Fibroblast of lung (primary cell): Measurements from ENCODE around the gene BEND7. TPM values are rescaled to one million over a fixed set of nuclear protein-coding genes. Genes with fewer than 3 reads are reported as not detected.

Source experiments
- DNase-seq, 2 donors: peaks; one replicate each; pipeline versions ENCODE4 v3.0.0 to v3.0.0-alpha.2; 2010; ENCODE audit warnings: low read depth in 2 of 2
- H2AFZ ChIP-seq: 2 replicates; pipeline ENCODE4 v1.5.1; 2012; ENCODE audit warnings: low read length, control low read depth, inconsistent platforms
- H3K27ac ChIP-seq: 2 replicates; pipeline ENCODE4 v1.5.1; 2011; ENCODE audit warnings: low read length, control low read depth; ENCODE audit not compliant: insufficient read depth
- H3K27me3 ChIP-seq: 2 replicates; pipeline ENCODE4 v1.5.1; 2011; ENCODE audit warnings: mild to moderate bottlenecking, low read length; ENCODE audit not compliant: control insufficient read depth, insufficient read depth
- H3K36me3 ChIP-seq: 2 replicates; pipeline ENCODE4 v1.5.1; 2011; ENCODE audit warnings: low read length; ENCODE audit not compliant: control insufficient read depth, insufficient read depth
- H3K4me1 ChIP-seq: 2 replicates; pipeline ENCODE4 v1.5.1; 2011; ENCODE audit warnings: low read length; ENCODE audit not compliant: control insufficient read depth, insufficient read depth; ENCODE audit errors: extremely low read depth
- H3K4me2 ChIP-seq: 2 replicates; pipeline ENCODE4 v1.5.1; 2011; ENCODE audit warnings: low read length, control low read depth; ENCODE audit not compliant: insufficient read depth; ENCODE audit errors: extremely low read depth
- H3K4me3 ChIP-seq, 4 experiments: fragments of 200-600 bp in 1 of 4; sonication (generic) in 1 of 4; replicated peaks in 1 of 4; 2 replicates each; pipeline ENCODE4 v1.5.1; 2011 to 2016; ENCODE audit warnings: low read length in 4 of 4, low read depth in 3 of 4, mild to moderate bottlenecking in 3 of 4, control low read depth in 2 of 4, inconsistent platforms in 1 of 4, mixed read lengths in 1 of 4; ENCODE audit not compliant: insufficient read depth in 1 of 4; ENCODE audit errors: control extremely low read depth in 1 of 4
- H3K79me2 ChIP-seq: 2 replicates; pipeline ENCODE4 v1.5.1; 2012; ENCODE audit warnings: mild to moderate bottlenecking, low read length, inconsistent platforms; ENCODE audit not compliant: control insufficient read depth, insufficient read depth
- H3K9ac ChIP-seq: 2 replicates; pipeline ENCODE4 v1.5.1; 2011; ENCODE audit warnings: mild to moderate bottlenecking, low read length, control low read depth; ENCODE audit not compliant: insufficient read depth
- H3K9me3 ChIP-seq: 2 replicates; pipeline ENCODE4 v1.5.1; 2012; ENCODE audit warnings: low read depth, low read length; ENCODE audit not compliant: control insufficient read depth, insufficient read depth
- H4K20me1 ChIP-seq: 2 replicates; pipeline ENCODE4 v1.5.1; 2011; ENCODE audit warnings: low read length; ENCODE audit not compliant: control insufficient read depth, insufficient read depth; ENCODE audit errors: extremely low read depth
- EZH2 ChIP-seq: IDR thresholded peaks from 2 replicates; pipeline ENCODE4 v1.5.1; 2012; ENCODE audit warnings: low read length, control low read depth, mild to moderate bottlenecking; ENCODE audit errors: missing control alignments
- polyA plus RNA-seq, 2 donors: library from polyadenylated mRNA; depleted of rRNA in 1 of 2; stranded (reverse) in 1 of 2; unstranded in 1 of 2; fragments of >200 nt; gene quantifications; 2 replicates each; pipeline ENCODE4 v1.2.1, GENCODE V29; 2011 to 2012; ENCODE audit warnings: missing spikeins in 1 of 2
- total RNA-seq: library from RNA; depleted of rRNA; stranded (reverse); fragments of >200 nt; gene quantifications from 2 replicates; pipeline ENCODE4 v1.2.1, GENCODE V29; 2014
- TF ChIP-seq, protein P1 (sequence below), 2 donors: IDR thresholded peaks in 1 of 2; conservative IDR thresholded peaks in 1 of 2; 1 replicate in 1 of 2; 2 replicates in 1 of 2; pipeline ENCODE4 v1.5.1; 2011 to 2012; ENCODE audit warnings: low read length in 2 of 2, control low read depth in 1 of 2, inconsistent platforms in 1 of 2, low read depth in 1 of 2, mild to moderate bottlenecking in 1 of 2

The BEND7 gene
- total and polyA plus RNA-seq, 2 donors (not counting 1 experiment from before 2014, with no cell fraction given): 6.2 to 10.6 TPM

GRCh38 chr10:13450069-13450468 lies 78.7 kb downstream of the BEND7 start:
- Histone ChIP-seq H2AFZ (no peak overlapping the region), H3K79me2 (no peaks in the 10 kb centered on the region), H3K27ac (no peak overlapping the region), H3K9me3 (no peaks in the 10 kb centered on the region), H3K4me1 (no peaks in the 10 kb centered on the region), H4K20me1 (no peaks in the 10 kb centered on the region), H3K4me3 (no peak overlapping the region), H3K27me3 (no peaks in the 10 kb centered on the region), H3K4me2 (no peak overlapping the region), H3K9ac (no peak overlapping the region), H3K36me3 (no peaks in the 10 kb centered on the region)
- peak; percentile 22 to 86 for DNase-seq
- TF ChIP-seq, protein P1, sequence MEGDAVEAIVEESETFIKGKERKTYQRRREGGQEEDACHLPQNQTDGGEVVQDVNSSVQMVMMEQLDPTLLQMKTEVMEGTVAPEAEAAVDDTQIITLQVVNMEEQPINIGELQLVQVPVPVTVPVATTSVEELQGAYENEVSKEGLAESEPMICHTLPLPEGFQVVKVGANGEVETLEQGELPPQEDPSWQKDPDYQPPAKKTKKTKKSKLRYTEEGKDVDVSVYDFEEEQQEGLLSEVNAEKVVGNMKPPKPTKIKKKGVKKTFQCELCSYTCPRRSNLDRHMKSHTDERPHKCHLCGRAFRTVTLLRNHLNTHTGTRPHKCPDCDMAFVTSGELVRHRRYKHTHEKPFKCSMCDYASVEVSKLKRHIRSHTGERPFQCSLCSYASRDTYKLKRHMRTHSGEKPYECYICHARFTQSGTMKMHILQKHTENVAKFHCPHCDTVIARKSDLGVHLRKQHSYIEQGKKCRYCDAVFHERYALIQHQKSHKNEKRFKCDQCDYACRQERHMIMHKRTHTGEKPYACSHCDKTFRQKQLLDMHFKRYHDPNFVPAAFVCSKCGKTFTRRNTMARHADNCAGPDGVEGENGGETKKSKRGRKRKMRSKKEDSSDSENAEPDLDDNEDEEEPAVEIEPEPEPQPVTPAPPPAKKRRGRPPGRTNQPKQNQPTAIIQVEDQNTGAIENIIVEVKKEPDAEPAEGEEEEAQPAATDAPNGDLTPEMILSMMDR (conservative IDR thresholded peaks at IDR 0.05 in 1 of 2, IDR thresholded peaks at IDR 0.05 in 1 of 2; ENCODE audit: low read depth in 1 of 2, low read length in 2 of 2): no peak
- TF ChIP-seq EZH2: no peak

DNA sequence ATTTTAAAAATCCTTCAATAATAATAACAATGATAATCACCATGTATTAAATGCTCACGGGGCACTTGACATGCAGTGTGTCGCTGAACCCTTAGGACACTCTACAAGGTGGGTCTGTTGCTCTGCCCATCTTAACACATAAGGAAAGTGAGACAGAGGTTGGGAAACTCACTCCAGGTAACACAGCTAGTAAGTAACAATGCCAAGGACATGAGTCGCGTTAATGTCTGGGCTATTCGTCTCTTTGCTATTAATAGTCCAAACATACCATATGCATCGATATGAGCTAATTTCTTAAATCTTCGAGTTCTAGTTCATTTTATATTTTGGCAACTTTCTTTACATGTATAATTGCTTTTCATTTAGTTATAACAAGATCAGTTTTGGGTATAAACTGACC lies 79.5 kb downstream of the BEND7 start:
- Histone ChIP-seq H3K27ac (no peak overlapping the region), H3K4me2 (no peak overlapping the region), H3K4me1 (no peaks in the 10 kb centered on the region), H3K79me2 (no peaks in the 10 kb centered on the region), H3K27me3 (no peaks in the 10 kb centered on the region), H2AFZ (no peak overlapping the region), H3K9me3 (no peaks in the 10 kb centered on the region), H3K9ac (no peak overlapping the region), H4K20me1 (no peaks in the 10 kb centered on the region), H3K36me3 (no peaks in the 10 kb centered on the region), H3K4me3 (no peak overlapping the region)
- DNase-seq: peak in 1 of 2 donors; percentile 70
- TF ChIP-seq, protein P1 (conservative IDR thresholded peaks at IDR 0.05 in 1 of 2, IDR thresholded peaks at IDR 0.05 in 1 of 2; ENCODE audit: low read depth in 1 of 2, low read length in 2 of 2): no peak
- no peak for TF ChIP-seq EZH2

GRCh38 chr10:13448216-13448615 lies 80.6 kb downstream of the BEND7 start:
- TF ChIP-seq EZH2: no peak
- TF ChIP-seq, protein P1 (conservative IDR thresholded peaks at IDR 0.05 in 1 of 2, IDR thresholded peaks at IDR 0.05 in 1 of 2; ENCODE audit: low read depth in 1 of 2, low read length in 2 of 2): no peak
- no peaks in the 10 kb centered on the region for H3K27me3 ChIP-seq
- no peaks in the 10 kb centered on the region for H3K9me3 ChIP-seq
- H3K4me3 ChIP-seq: no peak overlapping the region
- H3K36me3 ChIP-seq: no peaks in the 10 kb centered on the region
- no peaks in the 10 kb centered on the region for H3K4me1 ChIP-seq
- peak in 1 of 2 donors; percentile 94 for DNase-seq
- H3K4me2 ChIP-seq: no peak overlapping the region
- no peaks in the 10 kb centered on the region for H4K20me1 ChIP-seq
- H3K79me2 ChIP-seq: no peaks in the 10 kb centered on the region
- H2AFZ ChIP-seq: no peak overlapping the region
- H3K9ac ChIP-seq: no peak overlapping the region
- H3K27ac ChIP-seq: no peak overlapping the region
